ENCODE results near the gene KIF5C.

DNA sequence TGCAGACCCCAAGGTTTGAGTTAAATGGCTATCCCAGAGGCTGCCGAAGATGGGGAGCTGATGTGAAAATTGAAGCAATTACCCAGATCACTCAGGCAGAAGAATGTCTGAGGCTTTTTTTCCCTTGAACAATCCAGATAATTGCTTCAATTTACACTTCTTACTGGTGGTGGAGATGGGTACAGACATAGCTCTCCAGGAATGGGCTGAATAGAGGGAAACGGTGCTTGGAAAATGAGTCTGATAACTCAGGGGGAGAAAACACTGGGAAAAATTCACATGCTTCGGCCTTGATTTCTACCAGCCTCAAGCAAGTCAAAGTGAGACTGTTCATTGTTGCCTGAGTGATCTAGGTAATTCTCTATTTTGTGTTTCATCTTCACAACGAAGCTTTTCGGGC is 9.5 kb upstream of the KIF5C start:
- TF ChIP-seq, protein P1, sequence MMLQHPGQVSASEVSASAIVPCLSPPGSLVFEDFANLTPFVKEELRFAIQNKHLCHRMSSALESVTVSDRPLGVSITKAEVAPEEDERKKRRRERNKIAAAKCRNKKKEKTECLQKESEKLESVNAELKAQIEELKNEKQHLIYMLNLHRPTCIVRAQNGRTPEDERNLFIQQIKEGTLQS (IDR thresholded peaks at IDR 0.05) = no peak
- TF ChIP-seq, protein P2, sequence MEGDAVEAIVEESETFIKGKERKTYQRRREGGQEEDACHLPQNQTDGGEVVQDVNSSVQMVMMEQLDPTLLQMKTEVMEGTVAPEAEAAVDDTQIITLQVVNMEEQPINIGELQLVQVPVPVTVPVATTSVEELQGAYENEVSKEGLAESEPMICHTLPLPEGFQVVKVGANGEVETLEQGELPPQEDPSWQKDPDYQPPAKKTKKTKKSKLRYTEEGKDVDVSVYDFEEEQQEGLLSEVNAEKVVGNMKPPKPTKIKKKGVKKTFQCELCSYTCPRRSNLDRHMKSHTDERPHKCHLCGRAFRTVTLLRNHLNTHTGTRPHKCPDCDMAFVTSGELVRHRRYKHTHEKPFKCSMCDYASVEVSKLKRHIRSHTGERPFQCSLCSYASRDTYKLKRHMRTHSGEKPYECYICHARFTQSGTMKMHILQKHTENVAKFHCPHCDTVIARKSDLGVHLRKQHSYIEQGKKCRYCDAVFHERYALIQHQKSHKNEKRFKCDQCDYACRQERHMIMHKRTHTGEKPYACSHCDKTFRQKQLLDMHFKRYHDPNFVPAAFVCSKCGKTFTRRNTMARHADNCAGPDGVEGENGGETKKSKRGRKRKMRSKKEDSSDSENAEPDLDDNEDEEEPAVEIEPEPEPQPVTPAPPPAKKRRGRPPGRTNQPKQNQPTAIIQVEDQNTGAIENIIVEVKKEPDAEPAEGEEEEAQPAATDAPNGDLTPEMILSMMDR (IDR thresholded peaks at IDR 0.05; ENCODE audit: low read depth, low read length, missing input control) = no peak
- TF ChIP-seq, protein P3, sequence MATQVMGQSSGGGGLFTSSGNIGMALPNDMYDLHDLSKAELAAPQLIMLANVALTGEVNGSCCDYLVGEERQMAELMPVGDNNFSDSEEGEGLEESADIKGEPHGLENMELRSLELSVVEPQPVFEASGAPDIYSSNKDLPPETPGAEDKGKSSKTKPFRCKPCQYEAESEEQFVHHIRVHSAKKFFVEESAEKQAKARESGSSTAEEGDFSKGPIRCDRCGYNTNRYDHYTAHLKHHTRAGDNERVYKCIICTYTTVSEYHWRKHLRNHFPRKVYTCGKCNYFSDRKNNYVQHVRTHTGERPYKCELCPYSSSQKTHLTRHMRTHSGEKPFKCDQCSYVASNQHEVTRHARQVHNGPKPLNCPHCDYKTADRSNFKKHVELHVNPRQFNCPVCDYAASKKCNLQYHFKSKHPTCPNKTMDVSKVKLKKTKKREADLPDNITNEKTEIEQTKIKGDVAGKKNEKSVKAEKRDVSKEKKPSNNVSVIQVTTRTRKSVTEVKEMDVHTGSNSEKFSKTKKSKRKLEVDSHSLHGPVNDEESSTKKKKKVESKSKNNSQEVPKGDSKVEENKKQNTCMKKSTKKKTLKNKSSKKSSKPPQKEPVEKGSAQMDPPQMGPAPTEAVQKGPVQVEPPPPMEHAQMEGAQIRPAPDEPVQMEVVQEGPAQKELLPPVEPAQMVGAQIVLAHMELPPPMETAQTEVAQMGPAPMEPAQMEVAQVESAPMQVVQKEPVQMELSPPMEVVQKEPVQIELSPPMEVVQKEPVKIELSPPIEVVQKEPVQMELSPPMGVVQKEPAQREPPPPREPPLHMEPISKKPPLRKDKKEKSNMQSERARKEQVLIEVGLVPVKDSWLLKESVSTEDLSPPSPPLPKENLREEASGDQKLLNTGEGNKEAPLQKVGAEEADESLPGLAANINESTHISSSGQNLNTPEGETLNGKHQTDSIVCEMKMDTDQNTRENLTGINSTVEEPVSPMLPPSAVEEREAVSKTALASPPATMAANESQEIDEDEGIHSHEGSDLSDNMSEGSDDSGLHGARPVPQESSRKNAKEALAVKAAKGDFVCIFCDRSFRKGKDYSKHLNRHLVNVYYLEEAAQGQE (IDR thresholded peaks at IDR 0.05) = no peak
- no peak for TF ChIP-seq TAF1 (conservative IDR thresholded peaks at IDR 0.05)
- no peak for TF ChIP-seq SP1 (IDR thresholded peaks at IDR 0.05)
- no peak for TF ChIP-seq FOXA1 (IDR thresholded peaks at IDR 0.05)
- TF ChIP-seq JUND (IDR thresholded peaks at IDR 0.05) = no peak
- TF ChIP-seq HNF4A (conservative IDR thresholded peaks at IDR 0.05) = no peak
- TF ChIP-seq, protein P4, sequence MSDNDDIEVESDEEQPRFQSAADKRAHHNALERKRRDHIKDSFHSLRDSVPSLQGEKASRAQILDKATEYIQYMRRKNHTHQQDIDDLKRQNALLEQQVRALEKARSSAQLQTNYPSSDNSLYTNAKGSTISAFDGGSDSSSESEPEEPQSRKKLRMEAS (IDR thresholded peaks at IDR 0.05) = no peak
